LoVo (cell line): Measurements from ENCODE around the gene ACTL6B.

Experiments
- DNase-seq: peaks from one replicate; pipeline ENCODE4 v3.0.0-alpha.2; 2016; ENCODE audit warnings: low spot score

Gene ACTL6B

DNA sequence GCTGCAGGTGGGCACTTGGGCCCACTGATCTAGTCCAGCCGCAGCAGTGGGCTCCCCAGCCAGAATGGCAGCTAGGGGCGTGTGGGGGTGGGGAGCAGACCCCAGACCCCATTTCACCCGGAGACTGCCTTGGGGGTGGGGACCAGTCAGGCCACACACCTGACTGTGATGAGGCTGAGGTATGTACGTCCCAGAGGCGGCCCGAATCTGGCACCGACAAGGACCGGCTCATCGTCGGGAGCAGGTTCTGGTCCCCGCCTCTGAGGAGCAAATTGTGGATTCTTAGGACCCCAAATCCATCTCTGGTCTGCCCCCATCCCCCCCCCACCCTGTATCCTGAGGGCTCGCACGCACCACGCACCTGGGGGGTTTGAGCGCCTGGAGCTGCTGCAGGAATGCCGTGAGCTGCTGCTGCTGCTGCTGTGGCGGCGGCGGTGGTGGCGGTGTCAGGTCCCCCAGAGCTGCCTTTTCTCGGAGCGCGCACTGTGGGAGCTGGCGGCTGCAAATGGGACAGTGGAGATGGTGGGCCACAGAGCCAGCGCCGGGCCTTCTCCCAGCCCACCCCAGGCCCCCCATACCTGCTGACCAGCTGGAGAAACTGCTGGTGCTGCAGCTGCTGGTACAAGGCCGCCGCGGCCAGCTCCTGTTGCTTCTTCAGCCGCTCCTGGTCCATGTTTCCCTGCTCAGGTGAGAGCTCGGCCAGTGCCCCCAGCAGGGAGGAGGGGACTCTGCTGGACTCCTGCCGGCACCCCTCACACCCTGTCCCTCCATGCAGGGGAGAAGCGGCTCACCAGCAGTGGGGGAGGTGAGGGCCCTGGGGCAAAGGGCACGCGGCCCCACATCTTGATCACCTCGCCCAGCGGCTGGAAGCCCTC is 27.6 kb upstream of the ACTL6B start:
- DNase-seq = no peak

DNA sequence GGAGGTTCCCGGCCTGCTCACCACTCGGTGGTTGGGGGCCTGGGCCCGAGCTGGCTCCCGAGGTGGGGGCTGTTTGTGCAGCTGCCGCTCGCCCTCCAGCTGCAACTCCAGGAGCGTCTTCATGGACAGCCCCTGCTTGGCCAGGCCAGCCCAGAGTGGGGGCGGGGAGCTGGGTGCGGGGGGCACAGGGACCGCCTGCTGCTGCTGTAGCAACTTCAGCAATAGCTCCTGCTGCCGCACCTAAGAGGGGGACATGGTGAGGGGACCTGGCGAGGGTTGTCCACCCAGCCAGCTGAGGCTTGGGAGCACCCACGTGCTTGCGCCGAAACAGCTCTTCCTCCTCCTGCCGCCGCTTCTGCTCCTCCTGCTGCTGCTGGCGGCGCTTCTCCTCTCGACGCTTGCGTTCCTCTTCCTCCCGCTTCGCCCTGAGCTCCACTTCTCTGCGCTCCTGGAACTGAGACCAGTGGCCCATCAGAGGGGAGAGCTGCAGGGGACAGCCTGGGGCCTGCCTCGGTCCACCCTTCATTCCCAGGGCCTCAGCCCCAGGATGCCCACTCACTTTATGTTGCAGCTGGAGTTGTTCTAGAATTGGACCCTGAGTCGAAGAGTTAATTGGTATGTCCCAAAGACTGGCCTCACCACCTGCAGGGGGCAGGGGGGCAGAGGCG is 26.9 kb upstream of the ACTL6B start:
- DNase-seq = no peak

DNA sequence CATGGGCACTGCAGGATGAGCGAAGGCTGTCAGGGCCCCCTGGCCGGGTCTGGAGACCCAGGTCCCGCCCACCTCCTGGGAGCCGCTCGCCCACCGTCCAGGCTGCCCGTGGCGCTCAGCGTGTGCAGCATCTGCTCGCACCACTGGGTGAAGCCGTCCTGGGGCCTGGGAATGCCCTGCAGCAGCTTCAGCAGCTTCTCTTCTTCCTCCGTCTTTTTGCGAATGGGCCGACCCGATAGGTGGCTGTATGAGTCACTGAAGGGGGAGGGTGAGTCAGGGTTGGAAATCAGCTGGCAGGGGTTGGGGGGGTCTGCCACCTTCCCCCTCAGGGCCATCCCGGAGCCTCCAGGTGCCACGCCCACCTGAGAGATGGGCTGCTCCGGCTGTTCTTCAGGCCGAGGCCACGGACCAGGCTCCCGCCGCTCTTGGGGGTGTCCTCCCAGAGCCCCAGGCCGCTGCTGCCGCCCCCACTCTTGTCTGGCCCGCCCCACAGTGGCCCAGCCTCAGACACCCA is 26.0 kb upstream of the ACTL6B start:
- DNase-seq = no peak

DNA sequence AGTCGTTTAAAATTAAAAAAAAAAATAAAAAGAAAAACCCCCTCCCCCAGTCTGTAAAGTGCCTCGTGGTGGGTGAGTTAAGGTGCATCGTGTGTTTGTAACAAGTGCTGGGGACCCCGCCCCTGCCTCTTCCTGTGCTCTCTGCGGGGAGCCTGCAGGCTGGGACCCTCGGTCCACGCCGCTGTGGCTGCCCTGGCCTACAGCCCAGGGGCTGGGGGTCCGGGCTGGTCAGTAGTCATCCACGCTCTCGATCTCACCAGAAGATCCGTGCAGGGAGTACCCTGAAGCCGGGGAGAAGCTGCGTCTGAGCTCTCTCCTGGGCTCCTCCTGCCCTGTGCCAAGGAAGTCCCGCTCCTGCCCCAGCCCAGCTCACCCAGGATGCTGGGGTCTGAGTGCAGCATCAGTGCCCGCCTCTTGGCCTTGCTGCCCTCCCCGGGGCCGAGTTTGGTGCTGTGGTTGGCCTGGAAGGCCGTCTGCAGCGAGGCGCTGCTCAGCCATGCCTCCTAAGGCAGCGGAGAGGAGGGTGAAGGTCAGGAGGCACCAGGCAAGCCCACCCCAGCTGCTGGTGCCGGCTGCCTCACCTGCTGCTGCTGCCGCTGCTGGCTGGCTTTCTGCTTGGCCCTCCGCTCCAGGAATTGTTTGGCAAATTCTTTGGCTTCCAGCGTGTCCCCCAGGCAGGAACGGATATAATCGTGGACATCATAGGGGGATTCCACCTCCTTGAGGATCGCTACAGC is 25.4 kb upstream of the ACTL6B start:
- DNase-seq = no peak

DNA sequence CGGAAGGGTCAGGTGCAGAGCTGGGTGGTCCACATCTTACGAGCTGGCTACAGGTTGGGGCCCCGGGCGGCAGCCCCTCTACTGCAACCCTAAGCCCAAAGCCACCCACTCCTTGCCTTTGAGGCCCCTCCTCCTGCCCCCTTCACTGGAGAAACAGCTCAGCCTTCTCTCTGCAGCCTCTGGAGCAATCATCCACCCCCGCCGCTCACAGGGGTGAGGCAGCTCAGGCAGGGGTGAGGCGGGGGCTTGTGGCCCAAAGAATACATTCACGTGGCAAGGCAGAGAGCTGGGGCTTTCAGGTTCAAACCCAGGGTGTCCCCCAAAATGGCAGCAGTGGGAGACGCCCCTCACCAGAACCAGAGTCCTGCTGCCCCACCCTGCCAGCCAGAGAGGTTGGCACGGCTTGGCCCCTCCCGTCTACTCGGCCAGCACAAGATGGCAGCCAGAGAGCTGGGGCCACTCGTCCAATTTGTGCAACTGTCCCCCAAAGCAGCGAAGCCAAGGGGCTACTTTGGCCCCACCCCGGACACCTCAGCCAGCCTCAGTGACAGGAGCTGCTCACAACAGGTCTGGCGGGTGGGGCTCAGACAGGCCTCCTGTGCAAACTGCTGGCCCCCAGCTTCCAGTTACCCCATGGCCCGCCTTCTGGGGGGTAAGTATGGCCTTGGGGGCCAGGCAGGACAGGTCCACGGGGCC is 24.5 kb upstream of the ACTL6B start:
- no peak for DNase-seq

DNA sequence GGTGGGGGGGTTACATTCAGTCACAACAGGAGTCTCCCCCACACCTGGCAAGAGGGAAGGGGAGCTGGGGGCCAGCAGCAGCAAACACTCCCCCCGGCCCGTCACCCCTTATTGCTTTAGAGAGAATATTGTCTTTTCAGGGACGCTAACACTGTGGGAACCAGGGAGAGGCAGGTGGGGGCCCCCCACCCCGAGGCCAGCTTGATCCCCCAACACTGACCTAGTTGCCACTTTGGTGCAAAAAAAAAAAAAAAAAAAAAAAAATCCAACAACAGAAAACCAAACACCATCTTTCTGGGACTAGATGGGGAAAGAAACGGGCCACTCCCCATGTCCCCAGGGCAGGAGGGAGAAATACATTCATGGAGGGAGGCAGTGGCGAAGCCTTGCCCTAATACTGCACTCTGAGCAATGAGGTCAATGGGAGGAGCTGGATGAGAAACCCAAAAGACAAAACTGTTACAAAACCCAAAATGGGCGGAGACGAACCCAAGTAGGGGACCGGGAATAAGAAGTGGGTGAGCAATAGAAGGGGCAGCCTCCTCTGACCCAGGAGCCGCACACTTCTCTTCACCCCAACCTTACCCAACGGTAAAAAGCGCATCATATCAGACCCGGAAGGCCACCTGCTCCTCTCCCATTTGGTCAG is 23.8 kb upstream of the ACTL6B start:
- no peak for DNase-seq

DNA sequence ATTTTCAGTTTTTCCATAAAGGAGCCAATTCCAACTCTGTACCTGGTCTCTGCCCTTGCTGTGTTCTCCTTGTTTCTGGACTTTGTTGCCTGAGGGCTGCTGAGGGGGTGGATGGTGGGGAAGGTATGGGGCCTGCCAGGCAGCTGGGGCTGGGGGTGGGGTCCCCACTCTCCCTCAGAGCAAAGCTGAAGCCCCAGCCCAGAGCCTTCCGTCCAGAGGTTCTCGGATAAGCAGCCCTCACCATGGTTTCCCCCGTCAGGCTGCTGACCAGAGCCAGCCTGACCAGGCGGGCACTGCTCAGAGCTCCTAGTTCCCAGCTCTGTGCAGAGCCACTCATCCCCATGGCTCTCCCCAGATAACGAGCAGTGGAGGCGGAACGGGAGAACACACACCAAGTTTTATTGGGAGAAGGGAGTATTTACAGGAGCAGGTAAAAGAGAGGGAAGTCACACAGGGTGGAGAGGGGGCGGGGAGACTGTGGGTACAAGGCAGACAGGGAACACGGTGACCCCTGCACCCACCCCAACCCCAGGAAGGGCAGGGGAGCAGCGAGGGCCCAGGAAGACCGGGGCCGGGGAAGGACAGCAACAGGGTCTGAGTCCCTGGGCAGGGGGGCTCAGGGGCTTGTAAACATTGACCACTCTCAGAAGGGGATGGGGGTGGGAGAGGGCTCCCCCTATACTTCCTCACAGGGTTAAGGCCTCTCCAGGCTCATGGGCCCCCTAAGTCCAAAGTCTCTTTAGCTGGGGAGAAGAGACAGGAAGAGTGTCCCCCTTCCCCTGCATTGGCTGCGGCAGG is 23.1 kb upstream of the ACTL6B start:
- no peak for DNase-seq

DNA sequence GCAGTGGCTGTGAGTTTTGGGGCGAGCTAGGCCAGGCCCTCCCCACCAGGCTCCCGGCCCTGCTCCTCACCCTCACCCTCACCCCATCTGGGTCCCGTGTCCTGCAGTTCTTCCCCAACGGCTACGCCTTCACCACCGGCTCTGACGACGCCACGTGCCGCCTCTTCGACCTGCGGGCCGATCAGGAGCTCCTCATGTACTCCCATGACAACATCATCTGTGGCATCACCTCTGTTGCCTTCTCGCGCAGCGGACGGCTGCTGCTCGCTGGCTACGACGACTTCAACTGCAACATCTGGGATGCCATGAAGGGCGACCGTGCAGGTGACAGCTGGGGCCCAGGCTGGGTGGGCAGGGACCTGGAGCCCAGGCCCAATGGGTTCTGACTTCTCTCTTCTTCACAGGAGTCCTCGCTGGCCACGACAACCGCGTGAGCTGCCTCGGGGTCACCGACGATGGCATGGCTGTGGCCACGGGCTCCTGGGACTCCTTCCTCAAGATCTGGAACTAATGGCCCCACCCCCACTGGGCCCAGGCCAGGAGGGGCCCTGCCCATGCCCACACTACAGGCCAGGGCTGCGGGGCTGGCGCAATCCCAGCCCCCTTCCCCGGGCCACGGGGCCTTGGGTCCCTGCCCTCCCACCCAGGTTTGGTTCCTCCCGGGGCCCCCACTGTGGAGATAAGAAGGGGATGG is 22.2 kb upstream of the ACTL6B start:
- no peak for DNase-seq

DNA sequence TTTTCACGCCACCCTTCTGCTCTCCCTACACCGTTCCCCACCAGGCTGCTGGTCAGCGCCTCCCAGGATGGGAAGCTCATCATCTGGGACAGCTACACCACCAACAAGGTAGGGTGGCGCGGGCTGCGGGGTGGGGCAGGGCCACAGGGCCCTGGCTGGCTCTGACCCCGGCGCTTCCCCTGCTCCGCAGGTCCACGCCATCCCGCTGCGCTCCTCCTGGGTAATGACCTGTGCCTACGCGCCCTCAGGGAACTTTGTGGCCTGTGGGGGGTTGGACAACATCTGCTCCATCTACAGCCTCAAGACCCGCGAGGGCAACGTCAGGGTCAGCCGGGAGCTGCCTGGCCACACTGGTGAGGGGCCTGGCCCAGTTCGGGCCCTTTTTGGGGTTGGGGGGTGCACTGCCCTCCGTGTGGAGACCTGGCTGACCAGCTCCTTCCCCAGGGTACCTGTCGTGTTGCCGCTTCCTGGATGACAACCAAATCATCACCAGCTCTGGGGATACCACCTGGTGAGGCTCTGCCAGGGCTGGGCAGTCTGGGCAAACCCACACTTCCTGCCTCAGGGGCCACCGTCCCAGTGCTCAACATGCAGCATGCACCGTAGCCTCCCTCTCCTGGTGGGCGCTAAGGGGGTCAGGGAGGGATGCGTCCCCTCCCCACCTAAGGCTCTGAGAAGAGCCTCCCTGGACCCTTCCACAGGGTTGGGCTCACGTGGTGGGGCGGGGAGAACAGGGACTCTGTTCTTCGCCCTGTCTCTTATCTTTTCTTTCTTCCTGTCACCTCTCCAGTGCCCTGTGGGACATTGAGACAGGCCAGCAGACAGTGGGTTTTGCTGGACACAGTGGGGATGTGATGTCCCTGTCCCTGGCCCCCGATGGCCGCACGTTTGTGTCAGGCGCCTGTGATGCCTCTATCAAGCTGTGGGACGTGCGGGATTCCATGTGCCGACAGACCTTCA is 21.3 kb upstream of the ACTL6B start:
- no peak for DNase-seq

DNA sequence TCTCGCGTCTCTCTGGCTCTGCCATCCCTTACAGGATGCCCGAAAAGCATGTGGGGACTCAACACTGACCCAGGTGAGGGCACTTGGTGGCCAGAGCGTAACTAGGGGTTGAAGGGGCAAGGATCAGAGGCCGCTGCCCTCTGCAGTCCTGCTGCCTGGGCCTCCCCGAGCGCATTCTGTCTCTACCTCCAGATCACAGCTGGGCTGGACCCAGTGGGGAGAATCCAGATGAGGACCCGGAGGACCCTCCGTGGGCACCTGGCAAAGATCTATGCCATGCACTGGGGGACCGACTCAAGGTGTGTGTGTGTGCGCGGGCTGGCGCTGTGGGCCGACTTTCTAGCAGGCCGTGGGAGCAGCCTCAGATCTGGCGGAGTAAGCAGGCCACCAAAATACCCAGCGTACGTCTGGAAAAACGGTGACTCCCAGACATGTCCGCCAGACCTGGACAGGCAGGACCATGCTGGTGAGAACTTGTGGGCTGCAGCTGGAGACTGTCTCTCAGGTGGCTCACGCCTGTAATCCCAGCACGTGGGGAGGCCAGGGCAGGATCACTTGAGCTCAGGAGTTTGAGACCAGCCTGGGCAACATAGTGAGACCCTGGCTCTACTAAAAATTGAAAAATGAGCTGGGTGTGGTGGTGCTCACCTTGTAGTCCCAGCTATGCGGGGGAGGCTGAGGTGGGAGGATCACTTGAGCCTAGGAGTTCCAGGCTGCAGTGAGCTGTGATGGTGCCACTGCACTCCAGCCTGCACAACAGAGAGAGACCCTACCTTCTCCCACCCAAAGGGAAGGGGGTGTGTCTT is 20.5 kb upstream of the ACTL6B start:
- no peak for DNase-seq

DNA sequence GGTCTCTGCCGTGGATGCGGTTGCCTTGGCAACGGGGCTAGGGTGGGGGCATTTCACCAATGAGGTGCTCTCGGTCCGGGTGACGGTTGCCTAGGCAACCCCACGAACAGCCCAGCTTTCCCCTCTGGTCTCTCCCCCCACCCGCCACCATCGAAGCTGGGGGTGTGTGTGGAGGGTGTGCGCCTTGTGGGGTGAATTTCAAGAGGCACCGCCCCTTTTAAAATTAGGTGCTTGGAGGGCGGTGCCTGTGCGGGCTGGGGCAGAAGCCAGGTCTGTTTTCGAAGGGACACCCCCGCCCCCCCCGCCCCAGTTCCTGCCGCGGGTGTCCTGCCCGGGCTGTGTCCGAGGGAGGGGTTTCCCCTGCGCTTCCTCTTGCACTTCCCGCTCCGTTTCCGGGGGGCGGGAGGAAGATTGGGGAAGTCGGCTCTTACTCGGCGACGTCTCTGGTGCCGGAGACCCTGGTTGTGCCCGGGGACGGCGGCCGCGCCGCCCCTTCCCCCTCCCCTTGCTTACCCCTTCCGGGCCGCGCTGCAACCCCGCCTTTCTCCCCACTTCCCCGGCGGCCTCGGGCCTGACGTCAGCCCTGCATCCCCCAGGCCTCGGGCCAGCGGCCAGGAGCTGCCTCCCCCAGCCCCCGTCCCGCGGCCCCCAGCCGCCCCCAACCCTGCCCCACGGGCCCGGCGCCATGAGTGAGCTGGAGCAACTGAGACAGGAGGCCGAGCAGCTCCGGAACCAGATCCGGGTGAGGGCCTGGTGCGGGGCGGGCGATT is 19.5 kb upstream of the ACTL6B start:
- DNase-seq = no peak

DNA sequence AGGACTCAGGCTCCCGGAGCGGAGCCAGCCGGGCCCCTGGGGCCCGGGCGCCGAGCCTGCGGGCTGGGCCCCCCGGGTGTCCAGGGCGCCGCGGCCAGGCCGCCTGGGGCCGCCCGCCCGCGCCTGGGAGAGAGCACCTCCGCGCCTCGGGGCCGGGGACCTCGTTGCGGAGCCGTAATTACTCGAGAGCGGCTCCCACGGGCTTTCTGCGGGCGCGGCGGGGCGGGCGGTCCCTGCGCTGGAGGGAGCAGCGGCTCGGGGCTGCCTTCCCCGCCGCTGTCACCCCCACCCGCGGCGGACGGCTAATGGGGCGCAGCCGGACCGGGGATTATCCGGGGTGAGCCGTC is 18.8 kb upstream of the ACTL6B start:
- DNase-seq = peak; percentile 16

DNA sequence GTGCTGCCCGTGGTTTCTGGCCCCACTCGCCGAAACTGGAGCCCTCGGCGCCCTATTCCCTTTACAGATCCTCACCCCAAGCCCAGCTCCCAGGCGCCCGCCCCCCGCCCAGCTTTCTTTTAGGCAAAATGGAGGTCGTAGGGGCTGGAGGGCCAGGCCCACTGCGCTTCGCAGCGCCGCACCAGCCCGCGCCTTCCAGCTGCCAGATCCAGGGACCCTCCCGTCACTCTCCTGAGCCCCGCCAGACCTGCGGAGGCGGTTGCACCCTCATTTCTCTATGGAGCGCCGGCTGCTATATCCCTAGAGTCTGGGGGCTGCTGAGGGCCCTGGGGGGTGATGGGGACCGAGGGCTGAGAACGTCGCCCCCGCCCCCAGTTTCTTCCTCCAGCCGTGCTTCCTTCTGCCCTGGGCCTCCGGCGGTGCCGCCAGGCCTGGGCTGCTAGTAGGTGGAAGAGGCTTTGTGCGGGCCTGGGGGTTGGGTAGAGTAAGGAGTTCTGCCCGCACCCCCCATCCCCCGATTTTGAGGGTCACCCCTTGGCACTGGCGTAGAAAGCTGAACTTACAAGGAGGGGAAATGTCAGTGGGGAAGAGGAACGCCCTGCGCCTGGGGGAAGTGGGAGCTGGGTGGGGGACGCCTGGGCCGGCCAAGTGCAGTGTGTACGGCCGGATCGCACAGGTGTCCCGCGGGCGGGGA is 18.3 kb upstream of the ACTL6B start:
- peak; percentile 26 for DNase-seq

DNA sequence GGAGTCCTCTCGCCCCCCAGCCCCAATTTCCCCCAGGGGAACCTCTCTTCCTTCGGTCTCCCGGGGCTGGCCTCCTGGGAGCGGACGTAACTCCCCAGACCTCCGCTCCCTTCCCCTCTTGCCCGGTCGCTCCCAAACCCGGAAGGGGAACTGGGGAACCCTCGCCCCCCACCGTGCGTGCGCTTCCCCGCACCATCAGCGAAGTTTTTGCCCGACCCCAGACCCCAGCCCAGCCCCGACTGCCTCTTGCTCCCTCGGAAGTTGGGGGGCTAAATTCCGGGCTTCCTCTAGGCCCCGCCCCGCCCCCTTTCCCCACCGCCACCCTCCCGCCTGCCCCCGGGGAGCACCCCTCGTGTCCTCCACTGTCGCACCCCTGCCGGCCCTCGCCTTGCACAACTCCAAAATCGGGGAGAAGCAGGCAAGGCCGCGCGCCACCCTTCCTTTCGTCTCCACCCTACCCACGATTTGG is 17.7 kb upstream of the ACTL6B start:
- no peak for DNase-seq

DNA sequence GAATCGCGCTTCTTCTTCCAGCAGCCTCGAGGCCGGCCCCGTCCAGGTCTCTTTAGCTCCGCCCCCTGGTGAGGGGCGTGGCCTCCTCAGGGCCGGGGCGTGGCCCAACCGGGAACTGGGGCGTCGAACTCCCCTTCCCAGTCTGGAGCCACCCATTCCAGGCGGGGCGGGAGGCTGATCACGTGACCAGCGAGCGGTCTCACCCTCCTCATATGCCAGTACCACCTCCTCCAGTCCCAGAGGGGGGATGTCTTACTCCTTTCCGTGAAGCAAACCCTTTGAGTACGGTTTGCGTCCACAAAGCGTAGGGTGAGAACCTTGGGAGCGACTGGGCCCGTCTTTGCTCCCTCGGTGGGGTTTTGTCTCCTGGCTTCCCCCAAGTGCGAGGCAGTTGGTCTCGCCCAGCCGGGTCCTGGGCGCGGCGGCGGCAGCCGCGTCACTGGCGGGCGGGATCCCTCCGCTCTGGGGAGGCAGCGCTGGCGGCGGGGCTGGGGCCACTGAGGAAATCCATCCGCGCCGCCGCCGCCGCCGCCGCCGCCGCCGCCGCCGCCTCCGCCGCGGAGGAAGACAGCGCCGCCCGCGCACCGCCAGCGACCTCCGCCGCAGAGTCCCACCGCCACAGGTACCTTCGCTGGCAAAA is 17.2 kb upstream of the ACTL6B start, which contains the start of gene GNB2:
Gene GNB2, plus strand, starts transcription at position 439 of the 640 bp plus-strand sequence. CDS start 2,526 bp downstream, outside the sequence.
- DNase-seq = peak; percentile 100
